Uterus (tissue), 4 donors: ENCODE results near the gene PTPN6. TPM values are rescaled to one million over a fixed set of nuclear protein-coding genes. Genes with fewer than 3 reads are reported as not detected.

Source experiments
- DNase-seq, 2 donors: peaks; one replicate each; pipeline ENCODE4 v3.0.0-alpha.2; 2019 to 2020
- H3K27ac ChIP-seq, 2 donors: fragments of 200-600 bp; sonication (generic); 1 replicate in 1 of 2; 2 replicates in 1 of 2; pipeline ENCODE4 v1.5.1; 2016 to 2018
- H3K27me3 ChIP-seq, 2 donors: fragments of 200-600 bp; sonication (generic); one replicate each; pipeline ENCODE4 v1.5.1; 2018 to 2019; ENCODE audit warnings: control low read depth in 1 of 2
- H3K36me3 ChIP-seq, 2 donors: fragments of 200-600 bp; sonication (generic); one replicate each; pipeline ENCODE4 v1.5.1; 2019; ENCODE audit warnings: control low read depth in 1 of 2
- H3K4me1 ChIP-seq, 2 donors: fragments of 200-600 bp; sonication (generic); one replicate each; pipeline ENCODE4 v1.5.1; 2018 to 2019; ENCODE audit warnings: control low read depth in 1 of 2
- H3K4me3 ChIP-seq, 2 donors: fragments of 200-600 bp; sonication (generic); 1 replicate in 1 of 2; 2 replicates in 1 of 2; pipeline ENCODE4 v1.5.1; 2018 to 2019; ENCODE audit warnings: mild to moderate bottlenecking in 1 of 2
- H3K9me3 ChIP-seq, 2 donors: fragments of 200-600 bp; sonication (generic); one replicate each; pipeline ENCODE4 v1.5.1; 2019; ENCODE audit warnings: control low read depth in 1 of 2
- POLR2A ChIP-seq, 2 donors: fragments of 450-650 bp; IDR thresholded peaks; one replicate each; pipeline ENCODE4 v1.6.1; 2016; ENCODE audit warnings: antibody characterized with exemption in 2 of 2, mild to moderate bottlenecking in 1 of 2, moderate library complexity in 1 of 2
- intact Hi-C: fragments of 100-400 bp; cut with DNase I; formaldehyde crosslinking; loops from one replicate; pipeline ENCODE4 v1.15.1; 2023; ENCODE audit warnings: low total_unique reads
- total RNA-seq, 4 donors: library from RNA; depleted of rRNA in 3 of 4; stranded (reverse); fragments of >200 nt in 3 of 4; gene quantifications; one replicate each; pipeline versions ENCODE4 v1.1.0 to v1.2.4, GENCODE V29; 2014 to 2023
- TF ChIP-seq, protein P1 (sequence below), 4 experiments: fragments of 200-600 bp in 2 of 4; fragments of 450-650 bp in 2 of 4; sonication (generic) in 2 of 4; IDR thresholded peaks; one replicate each; pipeline ENCODE4 v1.5.1; 2016 to 2019; ENCODE audit warnings: antibody characterized with exemption in 4 of 4, mild to moderate bottlenecking in 2 of 4, moderate library complexity in 1 of 4
- donor health status: DM: yes; HTN: yes; CAD: no.

The PTPN6 gene
- total RNA-seq, 4 donors from 2014 or later = 0.59 to 19.8 (median 5.9) TPM

- H3K36me3 ChIP-seq = no peaks in the 10 kb centered on the region
- H3K9me3 ChIP-seq = no peaks in the 10 kb centered on the region
- intact Hi-C loops = no loop called here
- no peaks in the 10 kb centered on the region for H3K27me3 ChIP-seq
- DNase-seq = no peak
- no peak overlapping the region for H3K4me3 ChIP-seq
- TF ChIP-seq, protein P1, sequence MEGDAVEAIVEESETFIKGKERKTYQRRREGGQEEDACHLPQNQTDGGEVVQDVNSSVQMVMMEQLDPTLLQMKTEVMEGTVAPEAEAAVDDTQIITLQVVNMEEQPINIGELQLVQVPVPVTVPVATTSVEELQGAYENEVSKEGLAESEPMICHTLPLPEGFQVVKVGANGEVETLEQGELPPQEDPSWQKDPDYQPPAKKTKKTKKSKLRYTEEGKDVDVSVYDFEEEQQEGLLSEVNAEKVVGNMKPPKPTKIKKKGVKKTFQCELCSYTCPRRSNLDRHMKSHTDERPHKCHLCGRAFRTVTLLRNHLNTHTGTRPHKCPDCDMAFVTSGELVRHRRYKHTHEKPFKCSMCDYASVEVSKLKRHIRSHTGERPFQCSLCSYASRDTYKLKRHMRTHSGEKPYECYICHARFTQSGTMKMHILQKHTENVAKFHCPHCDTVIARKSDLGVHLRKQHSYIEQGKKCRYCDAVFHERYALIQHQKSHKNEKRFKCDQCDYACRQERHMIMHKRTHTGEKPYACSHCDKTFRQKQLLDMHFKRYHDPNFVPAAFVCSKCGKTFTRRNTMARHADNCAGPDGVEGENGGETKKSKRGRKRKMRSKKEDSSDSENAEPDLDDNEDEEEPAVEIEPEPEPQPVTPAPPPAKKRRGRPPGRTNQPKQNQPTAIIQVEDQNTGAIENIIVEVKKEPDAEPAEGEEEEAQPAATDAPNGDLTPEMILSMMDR (IDR thresholded peaks at IDR 0.05) = no peak
- TF ChIP-seq POLR2A (IDR thresholded peaks at IDR 0.05) = no peak
- H3K4me1 ChIP-seq = peaks cover 0 to 3% of the 10 kb centered on the region in 2 donors
- no peak overlapping the region for H3K27ac ChIP-seq
Measured at GRCh38 chr12:6957151-6957701, 6.1 kb downstream of the PTPN6 start.

- intact Hi-C loops = no loop called here
- Histone ChIP-seq H3K4me3 (no peak overlapping the region), H3K36me3 (no peaks in the 10 kb centered on the region), H3K27ac (no peak overlapping the region), H3K9me3 (no peaks in the 10 kb centered on the region), H3K27me3 (no peaks in the 10 kb centered on the region), H3K4me1 (peaks cover 0 to 3% of the 10 kb centered on the region in 2 donors)
- TF ChIP-seq, protein P1 (IDR thresholded peaks at IDR 0.05) = no peak
- no peak for TF ChIP-seq POLR2A (IDR thresholded peaks at IDR 0.05)
- DNase-seq = no peak
Measured at GRCh38 chr12:6957741-6958608, 6.8 kb downstream of the PTPN6 start.

DNA sequence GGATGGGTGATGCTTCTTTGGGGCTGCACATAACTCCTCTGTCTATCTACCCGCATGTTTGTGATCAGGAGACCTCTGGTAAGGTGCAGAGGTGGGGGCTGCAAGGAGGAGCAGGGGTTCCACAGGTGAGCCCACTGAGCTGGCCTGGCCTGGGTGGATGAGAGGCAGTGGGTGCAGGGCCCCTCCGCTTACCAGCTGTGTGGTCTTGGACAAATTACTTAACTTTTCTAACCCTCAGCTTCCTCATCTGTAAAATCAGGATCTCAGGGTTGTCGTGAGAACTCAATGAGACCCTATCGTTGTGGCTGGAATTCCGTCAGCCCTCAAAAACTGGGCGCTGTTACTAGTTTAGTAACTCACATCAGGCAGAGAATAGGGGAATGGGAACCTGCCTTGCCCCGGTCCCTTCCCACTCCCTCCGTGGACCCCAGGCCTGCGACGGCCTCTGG, 7.5 kb downstream of the PTPN6 start:
- Histone ChIP-seq H3K4me3 (no peak overlapping the region), H3K9me3 (no peaks in the 10 kb centered on the region), H3K27me3 (no peaks in the 10 kb centered on the region), H3K36me3 (no peaks in the 10 kb centered on the region), H3K4me1 (peaks cover 0 to 3% of the 10 kb centered on the region in 2 donors), H3K27ac (no peak overlapping the region)
- intact Hi-C loops = no loop called here
- TF ChIP-seq, protein P1 (IDR thresholded peaks at IDR 0.05) = no peak
- no peak for TF ChIP-seq POLR2A (IDR thresholded peaks at IDR 0.05)
- no peak for DNase-seq

DNA sequence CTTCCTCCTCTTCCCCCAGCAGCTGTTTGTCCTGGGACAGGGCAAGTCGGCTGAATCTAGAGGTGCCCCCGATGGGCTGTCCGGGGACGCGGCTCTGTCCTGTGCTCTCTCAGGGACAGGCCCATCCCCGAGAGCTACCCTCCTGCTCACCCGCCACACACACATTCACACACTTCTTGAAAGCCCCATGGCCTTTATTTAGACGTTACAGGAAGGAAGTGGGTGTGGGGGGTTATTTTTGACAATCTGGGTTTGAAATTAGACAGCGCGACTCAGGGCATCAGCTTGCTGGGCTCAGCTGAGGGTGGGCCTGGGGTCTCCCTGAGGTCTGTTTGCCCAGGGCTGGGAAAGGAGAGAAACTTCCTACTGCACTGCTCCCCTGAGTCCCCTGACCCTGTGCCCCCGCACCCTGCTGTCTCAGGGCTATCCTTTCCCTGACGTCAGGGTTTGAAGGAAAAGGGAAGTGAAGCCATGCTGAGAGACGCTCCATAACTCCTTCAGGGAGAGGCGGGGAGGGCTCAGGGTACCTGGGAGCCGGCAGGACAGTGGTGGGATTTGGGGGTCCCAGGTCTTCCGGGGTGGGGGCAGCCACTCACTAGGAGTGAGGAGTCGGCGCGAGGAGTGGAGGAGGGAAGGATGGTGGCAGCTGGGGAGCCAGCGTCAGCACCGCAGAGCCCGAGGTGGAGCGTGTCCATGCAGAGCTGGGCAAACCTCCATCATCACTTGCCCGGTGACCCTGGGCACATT, 8.1 kb downstream of the PTPN6 start:
- intact Hi-C loops = no loop called here
- no peaks in the 10 kb centered on the region for H3K36me3 ChIP-seq
- H3K4me1 ChIP-seq = peaks cover 0 to 3% of the 10 kb centered on the region in 2 donors
- DNase-seq = no peak
- H3K9me3 ChIP-seq = no peaks in the 10 kb centered on the region
- H3K27ac ChIP-seq = no peak overlapping the region
- no peaks in the 10 kb centered on the region for H3K27me3 ChIP-seq
- H3K4me3 ChIP-seq = no peak overlapping the region
- TF ChIP-seq, protein P1 (IDR thresholded peaks at IDR 0.05) = no peak
- no peak for TF ChIP-seq POLR2A (IDR thresholded peaks at IDR 0.05)
